ENCODE results near the gene CHMP4B. TPM values are rescaled to one million over a fixed set of nuclear protein-coding genes. Genes with fewer than 3 reads are reported as not detected.

CHMP4B gene
- total and polyA plus RNA-seq, 4 donors, result 2.7 to 37.2 (median 17.2) TPM

DNA sequence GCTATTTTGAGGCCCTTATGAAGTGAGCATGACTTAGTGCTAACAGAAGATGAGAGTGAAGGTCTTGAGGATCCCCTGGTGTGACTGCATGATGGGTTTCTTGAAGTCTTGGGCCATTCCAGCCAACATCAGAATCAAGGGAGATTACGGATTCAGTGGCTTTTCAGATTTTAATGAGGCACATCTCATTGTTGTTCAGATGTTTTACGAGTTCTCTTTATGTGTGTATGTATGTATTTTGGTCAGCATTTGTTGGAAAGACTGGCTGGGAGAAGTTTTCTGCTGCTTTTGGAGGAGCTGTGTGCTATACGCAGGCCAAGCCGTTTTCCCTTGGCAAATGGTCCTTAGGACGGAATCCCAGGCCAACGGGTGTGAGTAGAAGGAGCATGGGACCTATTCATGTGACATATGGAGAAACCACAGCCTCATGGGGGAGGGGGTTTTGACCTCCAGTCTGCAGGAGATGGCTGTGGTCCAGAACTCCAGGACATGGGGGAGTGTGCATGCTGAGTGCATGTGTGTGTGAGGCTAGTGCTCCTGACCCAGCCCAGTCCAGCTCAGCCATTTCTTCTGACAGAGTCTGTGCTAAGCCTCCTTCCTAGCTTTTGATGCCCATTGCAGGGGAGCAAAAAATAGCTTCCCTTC is 35.3 kb downstream of the CHMP4B start:
- TF ChIP-seq HNF4A (conservative IDR thresholded peaks at IDR 0.05), result no peak
- TF ChIP-seq, protein P1, sequence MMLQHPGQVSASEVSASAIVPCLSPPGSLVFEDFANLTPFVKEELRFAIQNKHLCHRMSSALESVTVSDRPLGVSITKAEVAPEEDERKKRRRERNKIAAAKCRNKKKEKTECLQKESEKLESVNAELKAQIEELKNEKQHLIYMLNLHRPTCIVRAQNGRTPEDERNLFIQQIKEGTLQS (IDR thresholded peaks at IDR 0.05), result no peak
- no peak for TF ChIP-seq EGR1 (IDR thresholded peaks at IDR 0.05; ENCODE audit: low read depth in 2 of 2)
- TF ChIP-seq RXRA (IDR thresholded peaks at IDR 0.05), result no peak
- TF ChIP-seq JUND (IDR thresholded peaks at IDR 0.05), result no peak
- TF ChIP-seq YY1 (IDR thresholded peaks at IDR 0.05), result no peak
- TF ChIP-seq, protein P2, sequence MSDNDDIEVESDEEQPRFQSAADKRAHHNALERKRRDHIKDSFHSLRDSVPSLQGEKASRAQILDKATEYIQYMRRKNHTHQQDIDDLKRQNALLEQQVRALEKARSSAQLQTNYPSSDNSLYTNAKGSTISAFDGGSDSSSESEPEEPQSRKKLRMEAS (IDR thresholded peaks at IDR 0.05), result no peak
- TF ChIP-seq, protein P3, sequence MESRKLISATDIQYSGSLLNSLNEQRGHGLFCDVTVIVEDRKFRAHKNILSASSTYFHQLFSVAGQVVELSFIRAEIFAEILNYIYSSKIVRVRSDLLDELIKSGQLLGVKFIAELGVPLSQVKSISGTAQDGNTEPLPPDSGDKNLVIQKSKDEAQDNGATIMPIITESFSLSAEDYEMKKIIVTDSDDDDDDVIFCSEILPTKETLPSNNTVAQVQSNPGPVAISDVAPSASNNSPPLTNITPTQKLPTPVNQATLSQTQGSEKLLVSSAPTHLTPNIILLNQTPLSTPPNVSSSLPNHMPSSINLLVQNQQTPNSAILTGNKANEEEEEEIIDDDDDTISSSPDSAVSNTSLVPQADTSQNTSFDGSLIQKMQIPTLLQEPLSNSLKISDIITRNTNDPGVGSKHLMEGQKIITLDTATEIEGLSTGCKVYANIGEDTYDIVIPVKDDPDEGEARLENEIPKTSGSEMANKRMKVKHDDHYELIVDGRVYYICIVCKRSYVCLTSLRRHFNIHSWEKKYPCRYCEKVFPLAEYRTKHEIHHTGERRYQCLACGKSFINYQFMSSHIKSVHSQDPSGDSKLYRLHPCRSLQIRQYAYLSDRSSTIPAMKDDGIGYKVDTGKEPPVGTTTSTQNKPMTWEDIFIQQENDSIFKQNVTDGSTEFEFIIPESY (IDR thresholded peaks at IDR 0.05), result no peak
- TF ChIP-seq FOXA2 (IDR thresholded peaks at IDR 0.05), result no peak
- TF ChIP-seq SP1 (IDR thresholded peaks at IDR 0.05), result no peak
- no peak for TF ChIP-seq HNF4G (IDR thresholded peaks at IDR 0.05)
- WGBS, result 87% methylated on average over 6 of the region's 6 CpGs
- Histone ChIP-seq H3K27me3 (ENCODE audit: control insufficient read depth in 4 of 4, insufficient read depth in 4 of 4, low read length in 3 of 4) (no peaks in the 10 kb centered on the region), H3K36me3 (ENCODE audit: control insufficient read depth in 4 of 4, insufficient read depth in 3 of 4, low read depth in 1 of 4, low read length in 3 of 4) (peaks cover 1 to 18% (median 10%) of the 10 kb centered on the region in 4 donors), H3K4me3 (ENCODE audit: low read depth in 1 of 3, low read length in 3 of 3) (no peak overlapping the region), H3K9ac (ENCODE audit: low read depth in 1 of 2, low read length in 2 of 2) (no peak overlapping the region), H3K9me3 (ENCODE audit: control insufficient read depth in 4 of 4, low read length in 3 of 4) (no peaks in the 10 kb centered on the region), H3K27ac (ENCODE audit: low read depth in 1 of 2, low read length in 2 of 2) (no peak overlapping the region), H3K4me1 (ENCODE audit: control insufficient read depth in 4 of 4, insufficient read depth in 4 of 4, low read length in 3 of 4) (peaks cover 3 to 32% (median 18%) of the 10 kb centered on the region in 4 donors)
- DNase-seq (ENCODE audit: low spot score), result no peak

DNA sequence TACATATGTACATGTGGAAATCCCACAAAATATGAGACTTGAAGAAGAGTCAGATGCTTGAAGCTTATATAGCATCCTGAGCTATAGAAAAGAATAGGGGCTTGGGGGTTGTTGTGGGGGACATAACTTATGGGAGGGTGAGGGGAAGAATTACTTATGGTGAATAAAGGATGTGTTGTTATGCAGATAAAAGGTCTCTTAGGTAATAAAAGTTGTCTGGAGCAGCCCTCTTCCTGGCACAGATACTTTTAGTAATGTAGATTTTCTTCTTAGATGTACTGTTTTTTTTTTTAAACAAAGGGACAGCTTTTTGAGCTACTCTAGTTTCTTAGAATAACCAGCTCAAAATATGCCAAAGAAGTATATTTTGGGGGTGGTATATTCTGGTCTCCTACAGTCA is 35.9 kb downstream of the CHMP4B start:
- Histone ChIP-seq H3K4me1 (ENCODE audit: control insufficient read depth in 4 of 4, insufficient read depth in 4 of 4, low read length in 3 of 4) (peaks cover 3 to 26% (median 15%) of the 10 kb centered on the region in 4 donors), H3K9ac (ENCODE audit: low read depth in 1 of 2, low read length in 2 of 2) (no peak overlapping the region), H3K4me3 (ENCODE audit: low read depth in 1 of 3, low read length in 3 of 3) (no peak overlapping the region), H3K27ac (ENCODE audit: low read depth in 1 of 2, low read length in 2 of 2) (no peak overlapping the region), H3K9me3 (ENCODE audit: control insufficient read depth in 4 of 4, low read length in 3 of 4) (no peaks in the 10 kb centered on the region), H3K27me3 (ENCODE audit: control insufficient read depth in 4 of 4, insufficient read depth in 4 of 4, low read length in 3 of 4) (no peaks in the 10 kb centered on the region), H3K36me3 (ENCODE audit: control insufficient read depth in 4 of 4, insufficient read depth in 3 of 4, low read depth in 1 of 4, low read length in 3 of 4) (peaks cover 1 to 24% (median 14%) of the 10 kb centered on the region in 4 donors)
- no peak for DNase-seq (ENCODE audit: low spot score)
- no peak for TF ChIP-seq TAF1 (conservative IDR thresholded peaks at IDR 0.05)
- TF ChIP-seq, protein P4, sequence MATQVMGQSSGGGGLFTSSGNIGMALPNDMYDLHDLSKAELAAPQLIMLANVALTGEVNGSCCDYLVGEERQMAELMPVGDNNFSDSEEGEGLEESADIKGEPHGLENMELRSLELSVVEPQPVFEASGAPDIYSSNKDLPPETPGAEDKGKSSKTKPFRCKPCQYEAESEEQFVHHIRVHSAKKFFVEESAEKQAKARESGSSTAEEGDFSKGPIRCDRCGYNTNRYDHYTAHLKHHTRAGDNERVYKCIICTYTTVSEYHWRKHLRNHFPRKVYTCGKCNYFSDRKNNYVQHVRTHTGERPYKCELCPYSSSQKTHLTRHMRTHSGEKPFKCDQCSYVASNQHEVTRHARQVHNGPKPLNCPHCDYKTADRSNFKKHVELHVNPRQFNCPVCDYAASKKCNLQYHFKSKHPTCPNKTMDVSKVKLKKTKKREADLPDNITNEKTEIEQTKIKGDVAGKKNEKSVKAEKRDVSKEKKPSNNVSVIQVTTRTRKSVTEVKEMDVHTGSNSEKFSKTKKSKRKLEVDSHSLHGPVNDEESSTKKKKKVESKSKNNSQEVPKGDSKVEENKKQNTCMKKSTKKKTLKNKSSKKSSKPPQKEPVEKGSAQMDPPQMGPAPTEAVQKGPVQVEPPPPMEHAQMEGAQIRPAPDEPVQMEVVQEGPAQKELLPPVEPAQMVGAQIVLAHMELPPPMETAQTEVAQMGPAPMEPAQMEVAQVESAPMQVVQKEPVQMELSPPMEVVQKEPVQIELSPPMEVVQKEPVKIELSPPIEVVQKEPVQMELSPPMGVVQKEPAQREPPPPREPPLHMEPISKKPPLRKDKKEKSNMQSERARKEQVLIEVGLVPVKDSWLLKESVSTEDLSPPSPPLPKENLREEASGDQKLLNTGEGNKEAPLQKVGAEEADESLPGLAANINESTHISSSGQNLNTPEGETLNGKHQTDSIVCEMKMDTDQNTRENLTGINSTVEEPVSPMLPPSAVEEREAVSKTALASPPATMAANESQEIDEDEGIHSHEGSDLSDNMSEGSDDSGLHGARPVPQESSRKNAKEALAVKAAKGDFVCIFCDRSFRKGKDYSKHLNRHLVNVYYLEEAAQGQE (IDR thresholded peaks at IDR 0.05), result no peak
- TF ChIP-seq, protein P1 (IDR thresholded peaks at IDR 0.05), result no peak
- no peak for TF ChIP-seq SP1 (IDR thresholded peaks at IDR 0.05)
- TF ChIP-seq RXRA (IDR thresholded peaks at IDR 0.05), result no peak
- TF ChIP-seq FOXA2 (IDR thresholded peaks at IDR 0.05), result no peak
- TF ChIP-seq, protein P3 (IDR thresholded peaks at IDR 0.05), result no peak
- TF ChIP-seq GABPA (IDR thresholded peaks at IDR 0.05 in 1 of 2, conservative IDR thresholded peaks at IDR 0.05 in 1 of 2), result no peak
- TF ChIP-seq NR2F2 (IDR thresholded peaks at IDR 0.05), result no peak

All from liver (tissue), 9 donors.